ENCODE measurements around the gene FAM24B.

The FAM24B gene

GRCh38 chr10:122856902-122857301 is 22.5 kb downstream of the FAM24B start:
- DNase-seq: no peak

GRCh38 chr10:122855745-122856144 is 23.6 kb downstream of the FAM24B start:
- no peak for DNase-seq

- no peak for DNase-seq
Measured at GRCh38 chr10:122854648-122855047, 24.7 kb downstream of the FAM24B start.

- DNase-seq: no peak
Measured at GRCh38 chr10:122853665-122854313, 25.6 kb downstream of the FAM24B start.

GRCh38 chr10:122852261-122852660 is 27.1 kb downstream of the FAM24B start:
- DNase-seq: no peak

GRCh38 chr10:122850705-122851640 is 28.4 kb downstream of the FAM24B start:
- DNase-seq: no peak

- no peak for DNase-seq
Measured at GRCh38 chr10:122849900-122850605, 29.3 kb downstream of the FAM24B start.

GRCh38 chr10:122849090-122849489 is 30.3 kb downstream of the FAM24B start:
- DNase-seq: no peak

GRCh38 chr10:122847782-122848604 is 31.4 kb downstream of the FAM24B start:
- no peak for DNase-seq

GRCh38 chr10:122845783-122846332 is 33.5 kb downstream of the FAM24B start, which contains the start of gene CUZD1:
TSS of gene CUZD1 (minus strand) at chr10:122845857. CDS start at chr10:122845843, 14 bp downstream.
- DNase-seq: no peak

GRCh38 chr10:122844146-122844545 is 35.2 kb downstream of the FAM24B start:
- no peak for DNase-seq

GRCh38 chr10:122841569-122841968 is 37.8 kb downstream of the FAM24B start:
- DNase-seq: no peak

GRCh38 chr10:122839505-122839904 is 39.9 kb downstream of the FAM24B start:
- DNase-seq: no peak

GRCh38 chr10:122838880-122839279 is 40.5 kb downstream of the FAM24B start:
- DNase-seq: no peak

- DNase-seq: no peak
Measured at GRCh38 chr10:122835908-122836307, 43.5 kb downstream of the FAM24B start.

- DNase-seq: no peak
Measured at GRCh38 chr10:122830965-122831353, 48.4 kb downstream of the FAM24B start.

- DNase-seq: no peak
Measured at GRCh38 chr10:122830273-122830964, 49.0 kb downstream of the FAM24B start.

- DNase-seq: no peak
Measured at GRCh38 chr10:122829454-122829853, 49.9 kb downstream of the FAM24B start.

- no peak for DNase-seq
Measured at GRCh38 chr10:122828716-122829255, 50.6 kb downstream of the FAM24B start.

- no peak for DNase-seq
Measured at GRCh38 chr10:122827302-122827701, 52.1 kb downstream of the FAM24B start.
